ENCODE results near the gene PSMA6. TPM values are rescaled to one million over a fixed set of nuclear protein-coding genes. Genes with fewer than 3 reads are reported as not detected.

The PSMA6 gene
- total and polyA plus RNA-seq, 2 of the 13 experiments (the other 11 are each of a cell fraction or from before 2014, with no cell fraction given), result 525 to 1,109 TPM

GRCh38 chr14:35353409-35354172 is 61.4 kb downstream of the PSMA6 start (continued):
- TF ChIP-seq ZBTB43 (CRISPR knock-in tag; conservative IDR thresholded peaks at IDR 0.05) (no peak; the same call in 1 of the 2 replicates), DZIP1 (CRISPR knock-in tag; IDR thresholded peaks at IDR 0.05) (no peak), MAF1 (CRISPR knock-in tag; IDR thresholded peaks at IDR 0.05; ENCODE audit: borderline replicate concordance) (no peak), ZHX1 (CRISPR knock-in tag; IDR thresholded peaks at IDR 0.05; ENCODE audit: low read depth) (no peak), ZNF446 (CRISPR knock-in tag; IDR thresholded peaks at IDR 0.05) (no peak), ZXDC (CRISPR knock-in tag; IDR thresholded peaks at IDR 0.05) (no peak), ZNF335 (CRISPR knock-in tag; IDR thresholded peaks at IDR 0.05) (0 out of 2 replicates have a peak, but pooled peaks have one; percentile 31), ZNF17 (CRISPR knock-in tag; IDR thresholded peaks at IDR 0.05) (no peak), FOXO1 (CRISPR knock-in tag; IDR thresholded peaks at IDR 0.05) (peak; percentile 63; the same call in 1 of the 2 replicates), TERF1 (CRISPR knock-in tag; IDR thresholded peaks at IDR 0.05) (no peak), EED (CRISPR knock-in tag; IDR thresholded peaks at IDR 0.05) (no peak), FOXO4 (CRISPR knock-in tag; conservative IDR thresholded peaks at IDR 0.05) (no peak), PHB2 (IDR thresholded peaks at IDR 0.05; ENCODE audit: partially characterized antibody) (no peak), ATF4 (CRISPR knock-in tag; IDR thresholded peaks at IDR 0.05) (no peak)
